ENCODE measurements around the gene SOCS6. TPM values are rescaled to one million over a fixed set of nuclear protein-coding genes. Genes with fewer than 3 reads are reported as not detected.

SOCS6 gene
- total and polyA plus RNA-seq, 2 of the 13 experiments (the other 11 are each of a cell fraction or from before 2014, with no cell fraction given) = 18.6 to 38.3 TPM

GRCh38 chr18:70335892-70336726 lies 47.3 kb downstream of the SOCS6 start (continued):
- TF ChIP-seq TBX3 (IDR thresholded peaks at IDR 0.05; ENCODE audit: borderline replicate concordance) (peak; percentile 76; the same call in 1 of the 2 replicates), MIER2 (CRISPR knock-in tag; IDR thresholded peaks at IDR 0.05) (0 out of 2 replicates have a peak, but pooled peaks have one; percentile 42), MXD4 (CRISPR knock-in tag; IDR thresholded peaks at IDR 0.05) (no peak), ZMYM3 (CRISPR knock-in tag; IDR thresholded peaks at IDR 0.05) (no peak), HOXA5 (CRISPR knock-in tag; IDR thresholded peaks at IDR 0.05) (peak; percentile 43; the same call in 1 of the 2 replicates), CSRNP1 (CRISPR knock-in tag; IDR thresholded peaks at IDR 0.05) (no peak), ZSCAN25 (CRISPR knock-in tag; IDR thresholded peaks at IDR 0.05) (peak; percentile 21; the same call in 1 of the 2 replicates), TCF7L2 (IDR thresholded peaks at IDR 0.05; ENCODE audit: low read depth, low read length) (peak; percentile 86), HOXA3 (CRISPR knock-in tag; IDR thresholded peaks at IDR 0.05) (peak; percentile 76), HHEX (CRISPR knock-in tag; IDR thresholded peaks at IDR 0.05) (no peak), NFRKB (IDR thresholded peaks at IDR 0.05) (no peak), TFE3 (CRISPR knock-in tag; IDR thresholded peaks at IDR 0.05) (peak; percentile 35; the same call in 1 of the 2 replicates), ZNF710 (CRISPR knock-in tag; IDR thresholded peaks at IDR 0.05; ENCODE audit: borderline replicate concordance) (peak; percentile 56; the same call in 1 of the 2 replicates), PITX1 (CRISPR knock-in tag; IDR thresholded peaks at IDR 0.05) (peak; percentile 22; the same call in 1 of the 2 replicates), ZMYM2 (CRISPR knock-in tag; IDR thresholded peaks at IDR 0.05) (no peak), TGIF2 (CRISPR knock-in tag; IDR thresholded peaks at IDR 0.05) (no peak), ZNF619 (CRISPR knock-in tag; IDR thresholded peaks at IDR 0.05) (no peak), HMGXB3 (CRISPR knock-in tag; IDR thresholded peaks at IDR 0.05; ENCODE audit: borderline replicate concordance) (0 out of 2 replicates have a peak, but pooled peaks have one; percentile 35), FOXK1 (CRISPR knock-in tag; IDR thresholded peaks at IDR 0.05; ENCODE audit: borderline replicate concordance, low read depth) (peak; percentile 76; the same call in 1 of the 2 replicates), MIER3 (CRISPR knock-in tag; IDR thresholded peaks at IDR 0.05; ENCODE audit: borderline replicate concordance) (peak; percentile 24; the same call in 1 of the 2 replicates), HMG20B (CRISPR knock-in tag; conservative IDR thresholded peaks at IDR 0.05) (0 out of 2 replicates have a peak, but pooled peaks have one; percentile 22)

Measured in HepG2 (cell line).